B cell (primary cell): ENCODE results near the gene CCR9. TPM values are rescaled to one million over a fixed set of nuclear protein-coding genes. Genes with fewer than 3 reads are reported as not detected.

Experiments
- ATAC-seq: fragments of 200-7000 bp; cut with Tn5 transposase; one replicate; pipeline ENCODE4 v1.10.0; 2021; ENCODE audit warnings: low read depth, mild to moderate bottlenecking, moderate number of reproducible peaks, moderate library complexity
- CTCF ChIA-PET: fragments of 350-600 bp; sonication (Branson Sonifier 250); formaldehyde crosslinking; loops from one replicate; lab custom pipeline; 2021; ENCODE audit warnings: antibody characterized with exemption, inconsistent platforms; lab: Charles Lee
- POLR2A ChIA-PET: fragments of 350-600 bp; sonication (Branson Sonifier 250); formaldehyde crosslinking; loops from one replicate; lab custom pipeline; 2021; ENCODE audit warnings: antibody characterized with exemption; lab: Charles Lee
- DNase-seq: peaks from one replicate; pipeline ENCODE4 v3.0.0; 2013
- H2AFZ ChIP-seq: 2 replicates; pipeline ENCODE4 v1.6.1; 2012; ENCODE audit warnings: mild to moderate bottlenecking, low read depth, low read length; ENCODE audit not compliant: insufficient read depth, poor library complexity, severe bottlenecking
- H3K27ac ChIP-seq, 2 donors: 1 replicate in 1 of 2; 2 replicates in 1 of 2; pipeline ENCODE4 v1.5.1; 2012 to 2013; ENCODE audit warnings: low read length in 2 of 2, mild to moderate bottlenecking in 2 of 2, moderate library complexity in 1 of 2
- H3K27me3 ChIP-seq, 4 experiments: fragments of 200-600 bp in 1 of 4; sonication (generic) in 1 of 4; replicated peaks in 1 of 4; 1 replicate in 2 of 4; 2 replicates in 2 of 4; pipeline versions ENCODE4 v1.6.1 to v1.7.0; 2013 to 2016; ENCODE audit warnings: low read length in 3 of 4, mild to moderate bottlenecking in 2 of 4, mixed read lengths in 1 of 4, moderate library complexity in 1 of 4; ENCODE audit not compliant: insufficient read depth in 4 of 4, control insufficient read depth in 3 of 4; ENCODE audit errors: control extremely low read depth in 1 of 4
- H3K36me3 ChIP-seq, 2 experiments: replicated peaks in 1 of 2; 1 replicate in 1 of 2; 2 replicates in 1 of 2; pipeline versions ENCODE4 v1.6.1 to v1.7.1; 2013; ENCODE audit warnings: low read length in 1 of 2; ENCODE audit not compliant: insufficient read depth in 2 of 2, control insufficient read depth in 1 of 2; ENCODE audit errors: control extremely low read depth in 1 of 2, extremely low read depth in 1 of 2
- H3K4me1 ChIP-seq, 2 donors: fragments of 200-600 bp in 1 of 2; sonication (generic) in 1 of 2; 1 replicate in 1 of 2; 2 replicates in 1 of 2; pipeline versions ENCODE4 v1.5.1 to v1.6.1; 2013 to 2017; ENCODE audit warnings: low read length in 2 of 2; ENCODE audit not compliant: control insufficient read depth in 2 of 2, insufficient read depth in 2 of 2
- H3K4me2 ChIP-seq: replicated peaks from 2 replicates; pipeline ENCODE3; 2012; ENCODE audit warnings: mild to moderate bottlenecking, low read depth, low read length; ENCODE audit not compliant: poor library complexity, severe bottlenecking
- H3K4me3 ChIP-seq, 5 experiments: fragments of 200-600 bp in 1 of 5; sonication (generic) in 1 of 5; 1 replicate in 3 of 5; 2 replicates in 2 of 5; pipeline versions ENCODE4 v1.5.1 to v1.7.0; 2011 to 2016; ENCODE audit warnings: low read length in 4 of 5, mild to moderate bottlenecking in 4 of 5, low read depth in 2 of 5, control low read depth in 1 of 5, moderate library complexity in 1 of 5; ENCODE audit not compliant: insufficient read depth in 1 of 5; ENCODE audit errors: control extremely low read depth in 1 of 5, extremely low read depth in 1 of 5
- H3K79me2 ChIP-seq: fragments of 200-600 bp; sonication (generic); one replicate; pipeline ENCODE4 v1.6.0; 2016; ENCODE audit warnings: low read length; ENCODE audit not compliant: control insufficient read depth, insufficient read depth
- H3K9ac ChIP-seq: fragments of 200-600 bp; sonication (generic); 2 replicates; pipeline ENCODE4 v1.6.1; 2017; ENCODE audit warnings: mild to moderate bottlenecking, low read length, moderate library complexity
- H3K9me3 ChIP-seq, 3 donors: one replicate each; pipeline versions ENCODE4 v1.6.1 to v1.7.1; 2013; ENCODE audit warnings: low read length in 2 of 3; ENCODE audit not compliant: control insufficient read depth in 2 of 3, insufficient read depth in 1 of 3; ENCODE audit errors: control extremely low read depth in 1 of 3
- H4K20me1 ChIP-seq: 2 replicates; pipeline ENCODE4 v1.6.0; 2012; ENCODE audit warnings: mild to moderate bottlenecking, low read length; ENCODE audit not compliant: insufficient read depth, control insufficient read depth, poor library complexity, severe bottlenecking
- H3K27ac Mint-ChIP-seq: one replicate; pipeline ENCODE4 v1.8.0; 2021; ENCODE audit warnings: mixed read lengths
- H3K27me3 Mint-ChIP-seq: one replicate; pipeline ENCODE4 v1.8.0; 2021; ENCODE audit warnings: mixed read lengths
- H3K4me1 Mint-ChIP-seq: one replicate; pipeline ENCODE4 v1.8.0; 2021; ENCODE audit warnings: mixed read lengths
- H3K4me3 Mint-ChIP-seq: one replicate; pipeline ENCODE4 v1.8.0; 2021; ENCODE audit warnings: mixed read lengths
- H3K9me3 Mint-ChIP-seq: one replicate; pipeline ENCODE4 v1.8.0; 2022; ENCODE audit warnings: mixed read lengths; ENCODE audit not compliant: insufficient read depth
- CTCF ChIP-seq: fragments of 200-600 bp; IDR thresholded peaks from one replicate; pipeline ENCODE4 v1.8.0; 2022; ENCODE audit warnings: antibody characterized with exemption, mild to moderate bottlenecking
- EZH2 ChIP-seq: IDR thresholded peaks from 2 replicates; pipeline ENCODE4 v1.6.1; 2012; ENCODE audit warnings: borderline replicate concordance, low read depth, mild to moderate bottlenecking, moderate library complexity, low read length; ENCODE audit not compliant: insufficient read depth, poor library complexity, severe bottlenecking
- WGBS: methylation state at CpG from one replicate; pipeline ENCODE4 v1.1.5; 2013; ENCODE audit warnings: missing lambda C conversion rate; ENCODE audit not compliant: insufficient coverage; 5-methylcytosine and 5-hydroxymethylcytosine counted together
- intact Hi-C: fragments of 100-400 bp; cut with micrococcal nuclease; formaldehyde crosslinking; loops from one replicate; pipeline ENCODE4 v1.10.0; 2022
- polyA plus RNA-seq: library from polyadenylated mRNA; depleted of rRNA; stranded (reverse); fragments of >200 nt; gene quantifications from 2 replicates; pipeline ENCODE4 v1.2.3, GENCODE V29; 2012
- total RNA-seq, 2 donors: library from RNA; stranded (reverse); fragments of 120-200 nt in 1 of 2; gene quantifications; 1 replicate in 1 of 2; 2 replicates in 1 of 2; pipeline versions ENCODE4 v1.2.3 to v1.2.4, GENCODE V29; 2013 to 2022

CCR9 gene
- total and polyA plus RNA-seq, 2 donors (not counting 1 experiment from before 2014, with no cell fraction given), result 0.76 to 1.1 TPM

- H3K27ac Mint-ChIP-seq, result no peak overlapping the region
- intact Hi-C loops, result no loop called here
- peaks cover 6% of the 10 kb centered on the region for H3K27me3 Mint-ChIP-seq
Measured at GRCh38 chr3:45884368-45885201, 1.8 kb upstream of the CCR9 start.

More at GRCh38 chr3:45884368-45885201, 1.8 kb upstream of the CCR9 start:
- no peak for DNase-seq
- H3K9me3 Mint-ChIP-seq, result no peaks in the 10 kb centered on the region
- Histone ChIP-seq H3K36me3 (no peaks in the 10 kb centered on the region), H3K9ac (no peak overlapping the region), H2AFZ (no peak overlapping the region), H3K79me2 (no peaks in the 10 kb centered on the region), H3K4me2 (no peak overlapping the region), H3K27me3 (no peaks in the 10 kb centered on the region), H3K9me3 (no peaks in the 10 kb centered on the region), H3K4me1 (peaks cover 15 to 24% of the 10 kb centered on the region in 2 donors), H3K27ac (no peak overlapping the region), H4K20me1 (no peaks in the 10 kb centered on the region), H3K4me3 (no peak overlapping the region)
- no peak for ATAC-seq
- ChIA-PET CTCF (no interaction called here), POLR2A (no interaction called here)
- WGBS, result 87% methylated on average over 14 of the region's 23 CpGs
- TF ChIP-seq CTCF, result no peak
- no peak for TF ChIP-seq EZH2
- H3K4me1 Mint-ChIP-seq, result peaks cover 25% of the 10 kb centered on the region
- no peak overlapping the region for H3K4me3 Mint-ChIP-seq
